Neuronal stem cell (in vitro differentiated cells): ENCODE measurements around the gene KLHDC7B.
A peak's percentile ranks its signal among the peaks of the same experiment; 100 is the strongest.

Experiments used
- DNase-seq: peaks from one replicate; pipeline ENCODE4 v3.0.0-alpha.2; 2013; ENCODE audit warnings: low spot score
- H2AFZ ChIP-seq: one replicate; pipeline ENCODE4 v1.6.1; 2013; ENCODE audit warnings: mild to moderate bottlenecking, low read length, inconsistent platforms
- H2AK5ac ChIP-seq: 2 replicates; pipeline ENCODE4 v1.6.1; 2013; ENCODE audit warnings: low read depth, mild to moderate bottlenecking, inconsistent platforms, low read length, moderate library complexity, mixed read lengths
- H2BK120ac ChIP-seq: 2 replicates; pipeline ENCODE4 v1.6.1; 2013; ENCODE audit warnings: low read depth, mild to moderate bottlenecking, inconsistent platforms, low read length, moderate library complexity, mixed read lengths
- H2BK12ac ChIP-seq: one replicate; pipeline ENCODE4 v1.6.1; 2013; ENCODE audit warnings: low read length, inconsistent platforms
- H2BK15ac ChIP-seq: 2 replicates; pipeline ENCODE4 v1.6.1; 2013; ENCODE audit warnings: mild to moderate bottlenecking, low read length, inconsistent platforms, mixed read lengths
- H2BK5ac ChIP-seq: one replicate; pipeline ENCODE4 v1.6.1; 2013; ENCODE audit warnings: inconsistent platforms, mild to moderate bottlenecking, low read length, moderate library complexity
- H3K14ac ChIP-seq: one replicate; pipeline ENCODE4 v1.6.1; 2013; ENCODE audit warnings: low read length, inconsistent platforms
- H3K18ac ChIP-seq: 2 replicates; pipeline ENCODE4 v1.6.1; 2013; ENCODE audit warnings: low read length, inconsistent platforms
- H3K23ac ChIP-seq: 2 replicates; pipeline ENCODE4 v1.6.1; 2013; ENCODE audit warnings: low read depth, mild to moderate bottlenecking, mixed read lengths, low read length, inconsistent platforms; ENCODE audit not compliant: poor library complexity
- H3K27ac ChIP-seq: replicated peaks from 3 replicates; pipeline ENCODE4 v1.5.1; 2013; ENCODE audit warnings: low read length, inconsistent platforms
- H3K27me3 ChIP-seq, 3 experiments: 2 replicates each; pipeline ENCODE4 v1.6.1; 2013; ENCODE audit warnings: low read length in 3 of 3, mild to moderate bottlenecking in 2 of 3, inconsistent platforms in 1 of 3, low read depth in 1 of 3, mixed read lengths in 1 of 3, moderate library complexity in 1 of 3; ENCODE audit not compliant: control insufficient read depth in 3 of 3, insufficient read depth in 3 of 3
- H3K36me3 ChIP-seq, 2 donors: replicated peaks in 1 of 2; 2 replicates each; pipeline ENCODE4 v1.6.1; 2013; ENCODE audit warnings: low read length in 2 of 2; ENCODE audit not compliant: control insufficient read depth in 2 of 2, insufficient read depth in 2 of 2
- H3K4ac ChIP-seq: 2 replicates; pipeline ENCODE4 v1.6.1; 2013; ENCODE audit warnings: inconsistent platforms, mild to moderate bottlenecking, low read length, moderate library complexity
- H3K4me1 ChIP-seq, 2 donors: 1 replicate in 1 of 2; 2 replicates in 1 of 2; pipeline ENCODE4 v1.6.1; 2013; ENCODE audit warnings: low read length in 2 of 2, low read depth in 1 of 2; ENCODE audit not compliant: control insufficient read depth in 2 of 2, insufficient read depth in 1 of 2
- H3K4me2 ChIP-seq: one replicate; pipeline ENCODE4 v1.6.1; 2013; ENCODE audit warnings: mild to moderate bottlenecking, low read length, inconsistent platforms; ENCODE audit not compliant: insufficient read depth, poor library complexity, severe bottlenecking
- H3K4me3 ChIP-seq, 2 donors: 2 replicates each; pipeline ENCODE4 v1.5.1; 2013; ENCODE audit warnings: low read length in 2 of 2, mild to moderate bottlenecking in 2 of 2, inconsistent platforms in 1 of 2, moderate library complexity in 1 of 2
- H3K79me1 ChIP-seq: one replicate; pipeline ENCODE4 v1.6.1; 2013; ENCODE audit warnings: low read depth, mild to moderate bottlenecking, inconsistent platforms, low read length, moderate library complexity
- H3K9ac ChIP-seq: one replicate; pipeline ENCODE4 v1.6.1; 2013; ENCODE audit warnings: mild to moderate bottlenecking, low read depth, low read length, inconsistent platforms; ENCODE audit not compliant: poor library complexity
- H3K9me3 ChIP-seq, 2 donors: replicated peaks in 1 of 2; 2 replicates each; pipeline versions ENCODE3 to v1.6.1; 2013; ENCODE audit warnings: low read length in 2 of 2, mild to moderate bottlenecking in 2 of 2, inconsistent platforms in 1 of 2, low read depth in 1 of 2, mixed read lengths in 1 of 2, moderate library complexity in 1 of 2; ENCODE audit not compliant: control insufficient read depth in 2 of 2, insufficient read depth in 1 of 2
- H4K8ac ChIP-seq: one replicate; pipeline ENCODE4 v1.6.1; 2013; ENCODE audit warnings: low read depth, mild to moderate bottlenecking, inconsistent platforms, low read length, moderate library complexity
- H4K91ac ChIP-seq: one replicate; pipeline ENCODE4 v1.6.1; 2013; ENCODE audit warnings: low read length, low read depth, mild to moderate bottlenecking, inconsistent platforms; ENCODE audit not compliant: poor library complexity
- WGBS, 2 donors: extraction: QIAGEN DNeasy Blood & Tissue Kit; methylation state at CpG; one replicate each; pipeline ENCODE4 v1.1.7; 2013; ENCODE audit warnings: missing lambda C conversion rate in 2 of 2, mixed read lengths in 1 of 2; ENCODE audit not compliant: insufficient read length in 2 of 2, insufficient replicate concordance in 1 of 2; ENCODE audit errors: extremely low coverage in 2 of 2; 5-methylcytosine and 5-hydroxymethylcytosine counted together

KLHDC7B gene

DNA sequence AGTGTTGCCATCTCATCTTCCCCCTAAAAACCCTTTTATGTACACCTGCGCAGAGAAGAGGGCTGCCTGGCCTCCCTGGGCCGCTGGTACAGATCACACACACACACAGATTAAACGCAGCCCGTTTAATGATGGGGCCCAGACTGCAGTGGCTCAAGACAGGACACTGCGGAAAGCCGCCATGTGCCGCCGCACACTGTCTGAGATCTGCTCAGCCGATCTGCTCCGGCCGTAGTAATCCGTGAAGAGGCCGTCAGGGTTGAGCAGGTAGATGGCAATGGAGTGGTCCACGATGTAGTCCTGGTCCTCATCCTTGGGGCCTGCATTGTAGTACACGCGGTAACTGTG, 22.3 kb upstream of the KLHDC7B start:
- Histone ChIP-seq H2BK15ac (no peak overlapping the region), H2BK5ac (no peak overlapping the region), H3K27ac (no peak overlapping the region), H3K14ac (no peak overlapping the region), H3K9me3 (peaks cover under 1 to 3% of the 10 kb centered on the region in 2 donors), H3K4me1 (peaks cover 11 to 17% of the 10 kb centered on the region in 2 donors), H3K36me3 (peaks cover 44 to 58% of the 10 kb centered on the region in 2 donors), H3K18ac (no peak overlapping the region), H4K91ac (no peak overlapping the region), H2BK120ac (no peak overlapping the region), H3K4ac (no peak overlapping the region), H3K23ac (peak overlapping the region; percentile 55), H3K9ac (no peak overlapping the region), H2AK5ac (no peak overlapping the region), H3K27me3 (peaks cover 0 to under 1% (median 0%) of the 10 kb centered on the region in 3 experiments), H2AFZ (no peak overlapping the region), H2BK12ac (no peak overlapping the region), H3K79me1 (peaks cover 12% of the 10 kb centered on the region), H3K4me3 (no peak overlapping the region), H4K8ac (no peak overlapping the region), H3K4me2 (no peak overlapping the region)
- WGBS, 2 donors: no CpG with 5 or more reads among the region's 16 CpGs
- DNase-seq: no peak

DNA sequence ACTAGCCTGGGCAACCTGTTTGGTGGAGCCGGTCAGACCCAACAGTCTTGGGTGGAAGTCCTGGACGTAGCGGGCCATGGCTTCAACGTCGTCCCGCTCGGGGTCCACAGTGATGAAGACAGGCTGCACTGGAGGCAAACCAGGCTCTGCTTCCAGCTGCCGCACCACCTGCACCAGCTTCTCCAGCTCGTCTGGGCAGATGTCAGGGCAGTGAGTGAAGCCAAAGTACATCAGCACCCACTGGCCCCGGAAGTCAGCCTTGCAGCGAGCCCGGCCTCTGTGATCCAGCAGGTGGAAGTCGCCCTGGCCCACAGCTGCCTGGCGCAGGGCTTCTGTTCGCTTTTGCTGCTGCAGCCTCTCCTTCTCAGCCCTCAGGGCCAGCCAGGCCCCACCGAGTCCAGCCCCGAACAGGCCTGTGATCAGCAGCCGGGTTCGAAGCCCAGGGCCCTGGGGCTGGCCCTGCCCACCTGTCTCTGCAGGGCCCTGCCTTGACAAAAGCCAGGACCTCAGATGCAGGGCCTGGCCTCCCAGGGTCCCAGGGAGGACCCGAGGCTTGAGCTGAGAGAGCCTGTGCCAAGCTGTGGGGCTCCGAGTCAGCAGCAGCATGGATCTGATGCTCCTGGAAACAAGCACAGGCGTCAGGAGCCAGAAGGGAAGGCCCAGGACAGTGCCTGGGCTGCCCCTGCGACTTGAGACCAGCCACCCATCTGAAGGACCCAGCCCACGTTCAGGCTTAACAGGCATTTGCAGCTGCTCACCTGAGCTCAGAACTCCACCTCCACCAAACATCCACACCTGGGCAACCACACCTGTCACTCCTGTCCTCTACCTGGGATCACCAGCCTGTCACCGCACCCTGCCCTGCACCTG, 21.7 kb upstream of the KLHDC7B start:
- peaks cover 12% of the 10 kb centered on the region for H3K79me1 ChIP-seq
- no peak overlapping the region for H3K14ac ChIP-seq
- no peak overlapping the region for H3K4me2 ChIP-seq
- no peak overlapping the region for H4K91ac ChIP-seq
- peaks cover 11 to 17% of the 10 kb centered on the region in 2 donors for H3K4me1 ChIP-seq
- peak overlapping the region; percentile 38 to 84 for H3K4me3 ChIP-seq
- no peak overlapping the region for H2BK15ac ChIP-seq
- DNase-seq: no peak
- no peak overlapping the region for H3K27ac ChIP-seq
- no peak overlapping the region for H2AK5ac ChIP-seq
- no peak overlapping the region for H2AFZ ChIP-seq
- no CpG with 5 or more reads among the region's 25 CpGs for WGBS, 2 donors
- H3K9me3 ChIP-seq: peaks cover 2 to 6% of the 10 kb centered on the region in 2 donors
- H2BK120ac ChIP-seq: no peak overlapping the region
- no peak overlapping the region for H2BK5ac ChIP-seq
- no peak overlapping the region for H2BK12ac ChIP-seq
- H3K18ac ChIP-seq: no peak overlapping the region
- no peak overlapping the region for H4K8ac ChIP-seq
- no peak overlapping the region for H3K23ac ChIP-seq
- peaks cover 0 to 5% (median 0%) of the 10 kb centered on the region in 3 experiments for H3K27me3 ChIP-seq
- peak overlapping the region; percentile 74 for H3K9ac ChIP-seq
- peaks cover 40 to 51% of the 10 kb centered on the region in 2 donors for H3K36me3 ChIP-seq
- H3K4ac ChIP-seq: no peak overlapping the region

DNA sequence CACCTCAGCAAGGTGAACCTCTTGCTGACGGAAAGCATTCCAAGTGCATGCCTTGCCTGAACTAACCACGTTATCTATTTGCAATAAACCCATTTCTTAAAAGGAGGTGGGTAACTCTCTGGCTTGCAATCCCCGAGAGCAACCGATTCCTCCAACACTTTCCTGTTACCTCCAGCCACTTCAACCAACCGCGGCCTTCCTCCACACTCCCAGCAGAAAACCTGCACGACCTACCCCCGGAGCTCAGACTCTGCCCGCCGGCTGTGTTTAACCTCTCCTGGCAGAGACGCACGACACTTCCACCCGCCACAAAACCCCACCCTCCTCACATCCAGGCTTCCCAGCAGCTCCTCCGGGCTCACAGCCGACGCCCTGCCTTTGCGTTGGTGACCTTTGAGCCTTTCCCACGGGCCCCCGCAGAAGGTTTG, 21.0 kb upstream of the KLHDC7B start:
- H3K4me2 ChIP-seq: peak overlapping the region; percentile 65
- no CpG with 5 or more reads among the region's 19 CpGs for WGBS, 2 donors
- DNase-seq: no peak
- H3K4ac ChIP-seq: no peak overlapping the region
- peak overlapping the region; percentile 84 to 91 for H3K4me3 ChIP-seq
- no peak overlapping the region for H4K91ac ChIP-seq
- H3K18ac ChIP-seq: no peak overlapping the region
- no peak overlapping the region for H2BK12ac ChIP-seq
- H4K8ac ChIP-seq: no peak overlapping the region
- H3K27me3 ChIP-seq: peaks cover 0 to 11% (median 2%) of the 10 kb centered on the region in 3 experiments
- H2BK5ac ChIP-seq: no peak overlapping the region
- no peak overlapping the region for H2BK15ac ChIP-seq
- peak overlapping the region; percentile 88 for H2AK5ac ChIP-seq
- no peak overlapping the region for H3K27ac ChIP-seq
- H3K9ac ChIP-seq: peak overlapping the region; percentile 93
- H3K36me3 ChIP-seq: peaks cover 35 to 45% of the 10 kb centered on the region in 2 donors
- peaks cover 3 to 9% of the 10 kb centered on the region in 2 donors for H3K9me3 ChIP-seq
- H2BK120ac ChIP-seq: no peak overlapping the region
- H3K14ac ChIP-seq: peak overlapping the region; percentile 82
- H3K4me1 ChIP-seq: peaks cover 11 to 17% of the 10 kb centered on the region in 2 donors
- H2AFZ ChIP-seq: peak overlapping the region; percentile 98
- H3K79me1 ChIP-seq: peaks cover 12% of the 10 kb centered on the region
- peak overlapping the region; percentile 80 for H3K23ac ChIP-seq
